ENCODE results near the gene MACIR. TPM values are rescaled to one million over a fixed set of nuclear protein-coding genes. Genes with fewer than 3 reads are reported as not detected.
"Not testable (repeated sequence)": the region's sequence is repeated elsewhere in the genome, so short reads cannot be mapped to it uniquely, and the experiment has no call there.

MACIR gene
- total and polyA plus RNA-seq, 4 donors: 3.2 to 6.2 (median 4.8) TPM

GRCh38 chr5:103219074-103219473, 39.5 kb upstream of the MACIR start:
- intact Hi-C loops (cut with DNase I): not testable (repeated sequence)

GRCh38 chr5:103223031-103223955, 35.3 kb upstream of the MACIR start:
- intact Hi-C loops (cut with DNase I): no loop called here
- peak; percentile 41 for ATAC-seq (ENCODE audit: low FRiP score)
- WGBS, 2 donors: 89 to 91% methylated on average over 28 of the region's 28 CpGs

More at GRCh38 chr5:103219074-103219473, 39.5 kb upstream of the MACIR start:
- H3K4me3 ChIP-seq (ENCODE audit: low read length in 2 of 2); ATAC-seq (ENCODE audit: low FRiP score); DNase-seq; H3K4me1 ChIP-seq (ENCODE audit: control insufficient read depth in 1 of 2, insufficient read depth in 2 of 2, low read length in 2 of 2); H3K36me3 ChIP-seq (ENCODE audit: control insufficient read depth in 1 of 2, insufficient read depth in 2 of 2, low read length in 1 of 2); H3K27me3 ChIP-seq (ENCODE audit: control insufficient read depth in 1 of 2, insufficient read depth in 2 of 2, low read length in 1 of 2); H3K9me3 ChIP-seq (ENCODE audit: control insufficient read depth, low read length); H3K27ac ChIP-seq (ENCODE audit: low read depth in 1 of 2, low read length in 2 of 2): not testable (repeated sequence)
- WGBS, 2 donors: 92 to 98% methylated on average over 2 of the region's 2 CpGs

DNA sequence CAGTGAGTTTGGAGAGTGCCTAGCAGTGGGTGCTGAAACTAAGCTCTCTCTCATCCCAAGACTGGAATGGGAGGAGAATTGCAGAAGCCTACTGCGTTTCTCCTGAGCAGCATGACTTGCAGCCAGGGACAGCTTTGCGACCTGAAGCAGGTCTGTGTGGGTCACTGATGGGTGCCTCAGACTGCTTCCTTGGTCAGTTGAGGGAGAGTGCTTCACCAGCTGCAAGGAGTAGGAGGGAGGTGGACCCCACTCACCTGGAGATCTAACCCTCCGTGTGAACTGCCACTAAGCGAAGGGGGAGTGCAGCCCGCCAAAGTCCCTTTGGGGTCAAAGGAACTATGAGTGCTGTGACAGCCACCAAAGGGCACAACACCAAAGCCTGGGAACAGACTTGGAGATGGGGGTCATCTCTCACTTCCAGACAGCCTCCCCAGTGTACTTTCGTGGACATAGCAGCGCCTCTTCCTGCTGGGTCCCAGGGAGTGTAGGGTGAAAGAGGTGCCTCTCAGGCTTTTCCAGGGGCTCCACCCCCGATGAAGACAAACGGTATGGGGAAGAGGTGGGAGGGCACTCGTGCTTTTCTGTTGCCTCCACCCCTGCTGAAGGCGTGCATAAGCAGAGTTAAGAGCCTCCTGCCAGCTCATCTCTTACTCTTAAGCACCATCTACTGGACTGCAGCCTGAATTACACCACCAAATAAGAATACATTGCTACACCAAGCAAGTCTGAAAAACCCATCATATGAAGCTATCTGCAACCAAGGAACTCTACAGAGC, 34.3 kb upstream of the MACIR start:
- Histone ChIP-seq H3K27me3 (ENCODE audit: control insufficient read depth in 1 of 2, insufficient read depth in 2 of 2, low read length in 1 of 2) (no peaks in the 10 kb centered on the region), H3K4me3 (ENCODE audit: low read length in 2 of 2) (no peak overlapping the region), H3K27ac (ENCODE audit: low read depth in 1 of 2, low read length in 2 of 2) (no peak overlapping the region), H3K36me3 (ENCODE audit: control insufficient read depth in 1 of 2, insufficient read depth in 2 of 2, low read length in 1 of 2) (no peaks in the 10 kb centered on the region), H3K9me3 (ENCODE audit: control insufficient read depth, low read length) (no peaks in the 10 kb centered on the region), H3K4me1 (ENCODE audit: control insufficient read depth in 1 of 2, insufficient read depth in 2 of 2, low read length in 2 of 2) (no peaks in the 10 kb centered on the region)
- 56 to 60% methylated on average over 11 of the region's 11 CpGs for WGBS, 2 donors
- intact Hi-C loops (cut with DNase I): no loop called here
- DNase-seq (no peak), ATAC-seq (ENCODE audit: low FRiP score) (peak; percentile 80)

More at GRCh38 chr5:103223031-103223955, 35.3 kb upstream of the MACIR start:
- Histone ChIP-seq H3K36me3 (ENCODE audit: control insufficient read depth in 1 of 2, insufficient read depth in 2 of 2, low read length in 1 of 2) (no peaks in the 10 kb centered on the region), H3K4me3 (ENCODE audit: low read length in 2 of 2) (no peak overlapping the region), H3K4me1 (ENCODE audit: control insufficient read depth in 1 of 2, insufficient read depth in 2 of 2, low read length in 2 of 2) (no peaks in the 10 kb centered on the region), H3K27ac (ENCODE audit: low read depth in 1 of 2, low read length in 2 of 2) (no peak overlapping the region), H3K9me3 (ENCODE audit: control insufficient read depth, low read length) (no peaks in the 10 kb centered on the region), H3K27me3 (ENCODE audit: control insufficient read depth in 1 of 2, insufficient read depth in 2 of 2, low read length in 1 of 2) (no peaks in the 10 kb centered on the region)
- no peak for DNase-seq

- no peak for DNase-seq
- intact Hi-C loops (cut with DNase I): no loop called here
- Histone ChIP-seq H3K9me3 (ENCODE audit: control insufficient read depth, low read length) (no peaks in the 10 kb centered on the region), H3K4me1 (ENCODE audit: control insufficient read depth in 1 of 2, insufficient read depth in 2 of 2, low read length in 2 of 2) (no peaks in the 10 kb centered on the region), H3K27me3 (ENCODE audit: control insufficient read depth in 1 of 2, insufficient read depth in 2 of 2, low read length in 1 of 2) (no peaks in the 10 kb centered on the region), H3K36me3 (ENCODE audit: control insufficient read depth in 1 of 2, insufficient read depth in 2 of 2, low read length in 1 of 2) (no peaks in the 10 kb centered on the region), H3K4me3 (ENCODE audit: low read length in 2 of 2) (no peak overlapping the region), H3K27ac (ENCODE audit: low read depth in 1 of 2, low read length in 2 of 2) (no peak overlapping the region)
- WGBS, 2 donors: 83 to 85% methylated on average over 5 of the region's 5 CpGs
- no peak for ATAC-seq (ENCODE audit: low FRiP score)
Observed at GRCh38 chr5:103224894-103225246, 33.7 kb upstream of the MACIR start.

DNA sequence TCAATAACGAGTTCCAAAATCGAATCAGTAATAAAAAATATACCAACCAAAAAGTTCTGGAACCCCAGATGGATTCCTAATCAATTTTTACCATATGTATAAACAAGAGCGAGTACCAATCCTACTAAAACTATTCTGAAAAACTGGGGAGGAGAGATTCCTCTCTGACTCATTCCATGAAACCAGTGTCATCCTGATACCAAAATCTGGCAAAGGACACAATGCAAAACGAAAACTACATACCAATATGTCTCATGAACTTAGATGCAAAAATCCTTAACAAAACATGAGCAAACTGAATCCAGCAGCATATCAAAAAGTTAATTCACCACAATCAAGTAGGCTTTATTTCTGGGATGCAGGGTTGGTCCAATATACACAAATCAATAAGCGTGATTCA, 30.5 kb upstream of the MACIR start:
- no peak for DNase-seq

DNA sequence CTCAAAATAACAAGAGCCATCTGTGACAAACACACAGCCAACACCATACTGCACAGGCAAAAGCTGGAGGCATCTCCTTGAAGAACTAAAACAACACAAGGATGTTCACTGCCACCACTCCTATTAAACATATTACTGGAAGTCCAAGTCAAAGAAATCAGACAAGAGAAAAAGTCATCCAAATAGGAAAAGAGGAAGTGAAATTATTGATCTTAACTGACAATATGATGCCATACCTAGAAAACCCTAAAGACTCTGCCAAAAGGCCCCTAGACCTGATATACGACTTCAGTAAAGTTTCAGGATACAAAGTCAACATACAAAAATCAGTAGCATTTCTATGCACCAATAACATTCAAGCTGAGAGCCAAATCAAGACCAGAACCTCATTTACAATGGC, 30.0 kb upstream of the MACIR start:
- Histone ChIP-seq H3K4me3 (ENCODE audit: low read length in 2 of 2) (no peak overlapping the region), H3K4me1 (ENCODE audit: control insufficient read depth in 1 of 2, insufficient read depth in 2 of 2, low read length in 2 of 2) (no peaks in the 10 kb centered on the region), H3K9me3 (ENCODE audit: control insufficient read depth, low read length) (no peaks in the 10 kb centered on the region), H3K27me3 (ENCODE audit: control insufficient read depth in 1 of 2, insufficient read depth in 2 of 2, low read length in 1 of 2) (no peaks in the 10 kb centered on the region), H3K36me3 (ENCODE audit: control insufficient read depth in 1 of 2, insufficient read depth in 2 of 2, low read length in 1 of 2) (no peaks in the 10 kb centered on the region), H3K27ac (ENCODE audit: low read depth in 1 of 2, low read length in 2 of 2) (no peak overlapping the region)
- intact Hi-C loops (cut with DNase I): no loop called here
- whole genome bisulfite sequencing, 2 donors: 78 to 82% methylated on average over 1 of the region's 1 CpG
- ATAC-seq (ENCODE audit: low FRiP score): no peak
- DNase-seq: no peak

More for the DNA sequence above, 30.5 kb upstream of the MACIR start:
- ATAC-seq (ENCODE audit: low FRiP score): no peak
- Histone ChIP-seq H3K27ac (ENCODE audit: low read depth in 1 of 2, low read length in 2 of 2) (no peak overlapping the region), H3K4me3 (ENCODE audit: low read length in 2 of 2) (no peak overlapping the region), H3K9me3 (ENCODE audit: control insufficient read depth, low read length) (no peaks in the 10 kb centered on the region), H3K4me1 (ENCODE audit: control insufficient read depth in 1 of 2, insufficient read depth in 2 of 2, low read length in 2 of 2) (no peaks in the 10 kb centered on the region), H3K27me3 (ENCODE audit: control insufficient read depth in 1 of 2, insufficient read depth in 2 of 2, low read length in 1 of 2) (no peaks in the 10 kb centered on the region), H3K36me3 (ENCODE audit: control insufficient read depth in 1 of 2, insufficient read depth in 2 of 2, low read length in 1 of 2) (no peaks in the 10 kb centered on the region)
- intact Hi-C loops (cut with DNase I): no loop called here
- WGBS, 2 donors: 84 to 88% methylated on average over 5 of the region's 5 CpGs

DNA sequence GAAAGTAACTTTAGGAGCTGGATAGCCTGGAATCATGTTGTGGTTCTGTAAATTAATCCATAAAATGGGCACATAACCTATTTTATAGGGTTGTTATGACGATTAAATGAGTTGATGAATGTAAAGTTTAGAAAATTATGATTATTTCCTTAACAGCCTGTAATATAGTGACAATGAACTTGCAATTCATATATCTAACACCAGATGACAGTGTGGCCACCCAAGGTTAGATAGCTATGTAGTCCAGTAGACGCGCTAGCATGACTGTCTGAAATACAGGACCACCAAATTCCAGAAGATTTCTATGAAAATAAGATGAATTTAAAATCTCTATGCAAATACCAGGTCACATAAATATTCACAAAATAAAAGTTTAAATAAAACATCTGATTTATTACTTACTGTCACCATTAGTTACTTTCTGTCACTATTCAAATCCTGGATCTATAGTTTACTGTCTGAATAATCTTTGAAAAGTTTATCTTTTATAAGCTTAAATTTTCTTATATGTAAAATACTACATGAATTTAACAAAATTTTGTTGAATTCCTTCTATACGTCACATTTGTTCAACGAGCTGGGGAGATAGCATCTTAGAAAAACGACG, 26.1 kb upstream of the MACIR start:
- no peaks in the 10 kb centered on the region for H3K36me3 ChIP-seq (ENCODE audit: control insufficient read depth in 1 of 2, insufficient read depth in 2 of 2, low read length in 1 of 2)
- ATAC-seq (ENCODE audit: low FRiP score): peak; percentile 81
- H3K27me3 ChIP-seq (ENCODE audit: control insufficient read depth in 1 of 2, insufficient read depth in 2 of 2, low read length in 1 of 2): no peaks in the 10 kb centered on the region
- intact Hi-C loops (cut with DNase I): loop anchor here (1.0 to 2.0 kb wide), 2 partner anchors 242 to 243 kb away; no protein-coding TSS in a partner anchor
- DNase-seq: no peak
- no peak overlapping the region for H3K27ac ChIP-seq (ENCODE audit: low read depth in 1 of 2, low read length in 2 of 2)
- WGBS, 2 donors: 78 to 87% methylated on average over 7 of the region's 7 CpGs
- no peaks in the 10 kb centered on the region for H3K4me1 ChIP-seq (ENCODE audit: control insufficient read depth in 1 of 2, insufficient read depth in 2 of 2, low read length in 2 of 2)
- H3K4me3 ChIP-seq (ENCODE audit: low read length in 2 of 2): no peak overlapping the region
- H3K9me3 ChIP-seq (ENCODE audit: control insufficient read depth, low read length): no peaks in the 10 kb centered on the region

DNA sequence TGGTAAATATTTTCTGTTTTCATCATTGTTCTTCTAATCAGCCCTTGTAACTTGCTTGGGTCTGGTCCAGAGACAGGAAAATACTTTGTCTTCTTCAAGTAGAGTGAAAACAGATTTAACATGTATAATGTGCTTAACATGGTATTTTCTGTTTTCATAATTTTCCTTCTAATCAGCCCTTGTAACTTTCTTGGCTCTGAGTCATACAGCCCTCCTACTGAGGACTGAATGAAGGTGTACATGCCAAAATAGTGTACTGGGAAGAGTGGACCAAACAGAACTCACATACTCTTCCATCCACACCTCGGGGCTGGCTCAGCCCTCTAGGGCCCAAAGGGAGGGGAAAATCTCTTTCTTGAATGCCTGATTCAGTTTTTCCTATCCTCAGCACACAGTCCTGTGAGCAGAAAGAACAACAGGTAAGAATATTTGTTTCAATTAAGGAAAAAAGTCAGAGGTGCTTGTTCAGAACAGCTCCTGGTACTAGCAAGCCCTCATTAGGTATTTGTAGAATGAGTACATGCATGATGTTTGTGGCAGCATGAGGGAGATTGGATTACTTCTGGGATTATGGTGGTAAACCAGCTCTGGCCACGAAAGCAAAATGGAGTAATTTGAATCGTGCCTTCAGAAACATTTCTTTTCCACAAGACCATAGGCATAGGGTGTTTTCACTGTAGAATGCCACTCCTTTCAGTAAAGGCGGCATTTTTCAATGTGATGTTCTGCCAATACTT, 24.2 kb upstream of the MACIR start:
- Histone ChIP-seq H3K27me3 (ENCODE audit: control insufficient read depth in 1 of 2, insufficient read depth in 2 of 2, low read length in 1 of 2) (no peaks in the 10 kb centered on the region), H3K9me3 (ENCODE audit: control insufficient read depth, low read length) (no peaks in the 10 kb centered on the region), H3K4me1 (ENCODE audit: control insufficient read depth in 1 of 2, insufficient read depth in 2 of 2, low read length in 2 of 2) (no peaks in the 10 kb centered on the region), H3K27ac (ENCODE audit: low read depth in 1 of 2, low read length in 2 of 2) (no peak overlapping the region), H3K36me3 (ENCODE audit: control insufficient read depth in 1 of 2, insufficient read depth in 2 of 2, low read length in 1 of 2) (no peaks in the 10 kb centered on the region), H3K4me3 (ENCODE audit: low read length in 2 of 2) (no peak overlapping the region)
- 71 to 72% methylated on average over 4 of the region's 4 CpGs for WGBS, 2 donors
- intact Hi-C loops (cut with DNase I): no loop called here
- no peak for ATAC-seq (ENCODE audit: low FRiP score)
- no peak for DNase-seq
